AG10803 (cell line): ENCODE results near the gene GZMM.

ENCODE experiments used
- DNase-seq: peaks from one replicate; pipeline ENCODE4 v3.0.0; 2010; ENCODE audit warnings: low read depth
- H3K4me3 ChIP-seq: 2 replicates; pipeline ENCODE4 v1.5.1; 2011; ENCODE audit warnings: mild to moderate bottlenecking, low read length, control low read depth
- TF ChIP-seq, protein P1 (sequence below): conservative IDR thresholded peaks from 2 replicates; pipeline ENCODE4 v1.5.1; 2011; ENCODE audit warnings: mild to moderate bottlenecking, low read length, control low read depth, inconsistent platforms

Gene GZMM

GRCh38 chr19:506404-507285 lies 37.2 kb upstream of the GZMM start:
- DNase-seq = peak; percentile 100
- H3K4me3 ChIP-seq = peak overlapping the region; percentile 86
- TF ChIP-seq, protein P1, sequence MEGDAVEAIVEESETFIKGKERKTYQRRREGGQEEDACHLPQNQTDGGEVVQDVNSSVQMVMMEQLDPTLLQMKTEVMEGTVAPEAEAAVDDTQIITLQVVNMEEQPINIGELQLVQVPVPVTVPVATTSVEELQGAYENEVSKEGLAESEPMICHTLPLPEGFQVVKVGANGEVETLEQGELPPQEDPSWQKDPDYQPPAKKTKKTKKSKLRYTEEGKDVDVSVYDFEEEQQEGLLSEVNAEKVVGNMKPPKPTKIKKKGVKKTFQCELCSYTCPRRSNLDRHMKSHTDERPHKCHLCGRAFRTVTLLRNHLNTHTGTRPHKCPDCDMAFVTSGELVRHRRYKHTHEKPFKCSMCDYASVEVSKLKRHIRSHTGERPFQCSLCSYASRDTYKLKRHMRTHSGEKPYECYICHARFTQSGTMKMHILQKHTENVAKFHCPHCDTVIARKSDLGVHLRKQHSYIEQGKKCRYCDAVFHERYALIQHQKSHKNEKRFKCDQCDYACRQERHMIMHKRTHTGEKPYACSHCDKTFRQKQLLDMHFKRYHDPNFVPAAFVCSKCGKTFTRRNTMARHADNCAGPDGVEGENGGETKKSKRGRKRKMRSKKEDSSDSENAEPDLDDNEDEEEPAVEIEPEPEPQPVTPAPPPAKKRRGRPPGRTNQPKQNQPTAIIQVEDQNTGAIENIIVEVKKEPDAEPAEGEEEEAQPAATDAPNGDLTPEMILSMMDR = peak; percentile 87

GRCh38 chr19:507286-508203 lies 36.3 kb upstream of the GZMM start, which contains the start of gene TPGS1:
Gene TPGS1, plus strand, starts transcription at chr19:507497. Its CDS starts 10 bp downstream, at chr19:507507.
- TF ChIP-seq, protein P1 = no peak
- DNase-seq = peak; percentile 60
- peak within 1 kb of the TSS; percentile 86 for H3K4me3 ChIP-seq

GRCh38 chr19:508204-509150 lies 35.4 kb upstream of the GZMM start:
- TF ChIP-seq, protein P1 = no peak
- H3K4me3 ChIP-seq = peak overlapping the region; percentile 86
- no peak for DNase-seq

DNA sequence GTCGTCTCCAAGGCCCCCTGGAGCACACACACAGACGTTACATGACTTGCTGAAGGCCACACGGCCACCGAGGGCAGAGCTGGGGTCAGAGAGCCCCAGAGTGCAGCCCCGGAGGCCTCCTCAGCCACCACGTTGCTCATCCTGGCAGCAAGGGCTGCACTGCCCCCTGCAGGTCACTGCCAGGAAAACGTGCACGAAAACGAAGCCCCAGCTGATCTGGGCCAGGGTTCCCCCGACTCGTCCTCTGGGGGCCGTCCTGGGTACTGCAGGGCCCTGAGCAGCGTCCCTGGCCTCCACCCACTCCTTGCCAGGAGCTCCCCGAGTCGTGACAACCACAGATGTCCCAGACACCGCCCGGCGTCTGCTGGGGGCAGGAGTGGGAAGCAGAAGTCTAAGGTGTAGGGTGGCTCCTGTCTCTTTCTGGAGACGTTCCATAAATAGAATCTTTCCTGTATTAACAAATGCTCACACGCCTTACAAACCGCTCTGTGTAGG lies 33.2 kb upstream of the GZMM start:
- no peak overlapping the region for H3K4me3 ChIP-seq
- TF ChIP-seq, protein P1 = peak; percentile 87
- DNase-seq = peak; percentile 74

DNA sequence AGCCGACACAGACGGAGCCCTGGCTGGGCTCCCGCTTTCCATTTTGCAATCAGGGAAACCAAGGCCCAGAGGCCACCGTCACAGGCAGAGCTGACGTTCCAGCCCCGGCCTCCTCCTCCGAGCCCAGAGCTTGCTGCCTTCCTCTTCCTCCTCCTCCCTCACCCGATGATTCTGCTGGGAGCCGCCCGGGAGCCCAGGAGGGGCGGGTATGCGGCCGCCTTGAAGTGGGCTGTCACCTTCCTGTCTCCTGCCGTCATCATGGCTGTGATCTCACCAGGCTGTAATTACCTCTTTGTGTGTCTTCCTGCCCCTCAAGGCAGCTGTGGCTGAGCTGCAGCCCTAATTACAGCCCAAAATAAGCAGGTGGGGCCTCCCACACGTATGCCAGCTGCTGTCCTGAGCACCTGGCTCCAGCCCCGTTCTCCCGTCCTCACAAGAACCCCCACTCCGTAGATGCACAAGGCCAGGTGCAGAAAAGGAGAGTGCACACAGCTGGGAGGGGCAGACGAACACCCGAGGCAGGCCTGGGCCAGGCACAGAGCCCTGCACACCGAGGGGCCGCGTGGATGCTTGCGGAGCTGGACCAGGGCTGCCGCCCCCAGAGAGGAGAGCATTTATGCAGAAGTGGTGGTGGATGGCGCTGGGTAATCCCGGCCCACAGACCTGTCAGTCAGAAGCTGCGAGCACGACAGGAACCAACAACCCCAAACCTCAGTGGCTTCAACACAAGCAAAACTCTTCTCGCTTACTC lies 32.6 kb upstream of the GZMM start:
- H3K4me3 ChIP-seq = no peak overlapping the region
- TF ChIP-seq, protein P1 = no peak
- DNase-seq = no peak
